AG09319 (cell line): ENCODE measurements around the gene TUBG1.

ENCODE experiments used
- DNase-seq: peaks from one replicate; pipeline ENCODE4 v3.0.0-alpha.2; 2010; ENCODE audit warnings: low read depth; ENCODE audit errors: extremely low read depth
- TF ChIP-seq, protein P1 (sequence below): IDR thresholded peaks from 2 replicates; pipeline ENCODE4 v1.5.1; 2011; ENCODE audit warnings: low read depth, mild to moderate bottlenecking, inconsistent platforms, low read length, moderate library complexity

Gene TUBG1

GRCh38 chr17:42581744-42582270 is 27.7 kb upstream of the TUBG1 start:
- DNase-seq, result no peak
- TF ChIP-seq, protein P1, sequence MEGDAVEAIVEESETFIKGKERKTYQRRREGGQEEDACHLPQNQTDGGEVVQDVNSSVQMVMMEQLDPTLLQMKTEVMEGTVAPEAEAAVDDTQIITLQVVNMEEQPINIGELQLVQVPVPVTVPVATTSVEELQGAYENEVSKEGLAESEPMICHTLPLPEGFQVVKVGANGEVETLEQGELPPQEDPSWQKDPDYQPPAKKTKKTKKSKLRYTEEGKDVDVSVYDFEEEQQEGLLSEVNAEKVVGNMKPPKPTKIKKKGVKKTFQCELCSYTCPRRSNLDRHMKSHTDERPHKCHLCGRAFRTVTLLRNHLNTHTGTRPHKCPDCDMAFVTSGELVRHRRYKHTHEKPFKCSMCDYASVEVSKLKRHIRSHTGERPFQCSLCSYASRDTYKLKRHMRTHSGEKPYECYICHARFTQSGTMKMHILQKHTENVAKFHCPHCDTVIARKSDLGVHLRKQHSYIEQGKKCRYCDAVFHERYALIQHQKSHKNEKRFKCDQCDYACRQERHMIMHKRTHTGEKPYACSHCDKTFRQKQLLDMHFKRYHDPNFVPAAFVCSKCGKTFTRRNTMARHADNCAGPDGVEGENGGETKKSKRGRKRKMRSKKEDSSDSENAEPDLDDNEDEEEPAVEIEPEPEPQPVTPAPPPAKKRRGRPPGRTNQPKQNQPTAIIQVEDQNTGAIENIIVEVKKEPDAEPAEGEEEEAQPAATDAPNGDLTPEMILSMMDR, result no peak

DNA sequence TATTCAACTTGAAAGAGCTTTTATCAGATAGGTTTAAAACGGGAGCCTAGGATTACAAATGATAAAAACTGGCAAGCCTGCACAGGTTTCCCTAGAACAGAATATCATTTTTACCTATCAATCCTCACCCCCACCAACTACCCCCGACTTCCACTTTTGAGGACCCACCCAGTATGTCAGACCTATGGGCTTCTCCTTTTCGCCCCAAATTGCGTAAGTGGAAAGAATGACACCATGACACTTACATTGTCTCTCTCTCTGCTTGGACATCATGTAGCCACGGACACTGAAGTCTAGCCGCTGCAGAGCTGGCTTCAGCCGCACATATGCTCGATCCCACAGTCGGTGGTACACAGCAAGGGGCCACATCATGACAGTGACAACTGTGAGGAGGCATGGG is 24.6 kb upstream of the TUBG1 start:
- TF ChIP-seq, protein P1, result no peak
- no peak for DNase-seq

DNA sequence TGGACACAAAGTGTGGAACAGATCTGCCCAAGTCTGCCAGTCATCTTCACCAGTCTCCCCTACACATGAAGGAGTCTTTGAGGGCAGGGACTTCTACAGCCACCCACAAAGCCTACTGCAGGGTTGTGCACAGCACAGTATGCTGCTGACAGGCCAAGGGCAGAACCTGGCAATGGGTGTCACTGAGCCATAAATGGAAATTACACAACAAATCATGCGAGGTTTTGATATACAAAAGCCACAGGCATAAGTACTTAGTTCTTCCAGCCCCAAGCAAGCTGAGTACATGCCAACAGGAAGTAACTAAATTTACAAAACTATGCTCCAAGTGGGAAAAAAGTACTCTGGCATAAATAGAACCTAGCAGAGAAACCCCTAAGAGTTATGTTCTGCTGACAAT is 24.1 kb upstream of the TUBG1 start:
- TF ChIP-seq, protein P1, result no peak
- no peak for DNase-seq

DNA sequence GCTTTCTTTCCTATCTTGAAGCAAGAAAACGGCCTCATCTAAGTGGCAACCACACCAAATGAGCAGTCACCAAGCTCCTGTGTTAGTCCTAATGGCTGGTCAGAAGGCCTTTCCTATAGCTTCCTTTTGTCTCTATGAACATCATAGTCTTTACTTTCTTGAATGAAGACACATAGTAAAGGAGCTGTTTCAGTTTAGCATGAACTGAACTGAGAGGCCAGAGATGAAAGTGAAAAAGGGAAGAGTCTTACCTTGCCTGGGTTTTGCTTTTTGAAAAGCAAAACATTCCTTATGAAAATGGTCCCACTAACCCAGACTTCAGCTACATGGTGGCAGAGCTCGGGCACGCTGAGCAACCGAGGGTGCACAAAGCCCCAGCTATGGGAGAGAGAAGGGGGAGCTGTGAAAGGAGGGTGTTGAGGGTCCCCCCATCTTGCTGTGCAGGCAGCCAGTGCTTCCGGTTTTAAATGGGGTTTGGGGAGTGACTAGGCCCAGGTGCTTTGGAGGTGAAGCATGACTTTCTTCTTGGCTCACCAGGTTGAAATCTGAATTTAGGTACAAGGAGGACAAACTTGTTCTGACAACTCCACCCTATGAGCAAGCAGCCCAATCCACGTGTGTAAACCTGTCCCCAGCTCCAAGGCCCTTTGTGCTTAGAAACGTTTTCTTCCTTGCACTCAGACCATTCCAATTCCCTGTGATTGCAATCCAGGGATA is 22.8 kb upstream of the TUBG1 start:
- no peak for DNase-seq
- TF ChIP-seq, protein P1, result no peak

- no peak for DNase-seq
Observed at GRCh38 chr17:42590886-42591285, 18.6 kb upstream of the TUBG1 start.

DNA sequence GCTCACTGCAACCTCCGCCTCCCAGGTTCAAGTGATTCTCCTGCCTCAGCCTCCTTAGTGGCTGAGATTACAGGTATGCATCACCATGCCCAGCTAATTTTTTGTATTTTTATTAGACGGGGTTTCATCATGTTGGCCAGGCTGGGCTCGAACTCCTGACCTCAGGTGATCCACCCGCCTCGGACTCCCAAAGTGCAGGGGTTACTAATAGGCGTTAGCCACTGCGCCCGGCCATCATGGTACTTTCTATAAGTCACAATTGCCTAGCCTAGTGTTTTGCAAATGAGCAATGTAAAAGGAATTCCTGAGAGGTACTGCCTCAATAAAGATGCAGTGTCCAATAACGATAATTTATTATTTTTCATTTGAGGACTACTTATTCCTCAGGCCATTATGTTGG is 18.1 kb upstream of the TUBG1 start:
- TF ChIP-seq, protein P1, result no peak
- DNase-seq, result no peak

More at GRCh38 chr17:42590886-42591285, 18.6 kb upstream of the TUBG1 start:
- TF ChIP-seq, protein P1, result no peak

DNA sequence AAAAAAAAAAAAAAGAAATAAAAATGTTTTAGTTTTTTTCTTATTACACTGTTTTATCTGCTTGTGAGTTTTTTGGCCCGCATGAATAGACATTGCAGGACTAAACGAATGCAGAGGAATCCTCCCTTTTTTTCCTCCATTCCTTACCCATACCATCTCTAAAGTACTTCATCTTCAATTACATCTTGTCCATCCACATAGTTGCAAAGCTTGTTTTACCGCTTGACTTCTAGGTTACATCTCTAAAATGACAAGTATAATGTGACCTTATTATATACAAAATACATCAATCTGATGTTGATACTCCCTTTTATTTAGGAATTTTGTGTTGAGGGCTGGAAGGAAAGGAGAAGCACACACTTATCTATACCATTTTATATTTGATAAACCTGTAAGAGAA is 13.1 kb upstream of the TUBG1 start:
- TF ChIP-seq, protein P1, result no peak
- DNase-seq, result no peak
